Activated T-helper 2 cell treated with anti-CD3 and anti-CD28 coated beads, Interferon-gamma antibody, Interleukin-2, Interleukin-4, amounts not matched to agents 10 μg/mL and 5 μg/mL and 100 μg/mL, durations not matched to agents 14 hours and 24 hours and 36 hours (primary cell): ENCODE measurements around the gene NCKAP5. TPM values are rescaled to one million over a fixed set of nuclear protein-coding genes. Genes with fewer than 3 reads are reported as not detected.

Experiments used
- DNase-seq: peaks from one replicate; pipeline ENCODE4 v3.0.0; 2021; ENCODE audit warnings: low spot score
- H3K27ac Mint-ChIP-seq: one replicate; pipeline ENCODE4 v1.8.0; 2021; ENCODE audit warnings: mixed read lengths
- H3K27me3 Mint-ChIP-seq: one replicate; pipeline ENCODE4 v1.8.0; 2021; ENCODE audit warnings: low read depth, mixed read lengths
- H3K36me3 Mint-ChIP-seq: one replicate; pipeline ENCODE4 v1.8.0; 2021; ENCODE audit warnings: low read depth, mixed read lengths
- H3K4me1 Mint-ChIP-seq: one replicate; pipeline ENCODE4 v1.8.0; 2021; ENCODE audit warnings: low read depth, mixed read lengths
- H3K4me3 Mint-ChIP-seq: one replicate; pipeline ENCODE4 v1.8.0; 2021; ENCODE audit warnings: low read depth, mild to moderate bottlenecking, moderate library complexity, mixed read lengths
- H3K9me3 Mint-ChIP-seq: one replicate; pipeline ENCODE4 v1.8.0; 2021; ENCODE audit warnings: mixed read lengths
- intact Hi-C: fragments of 100-400 bp; cut with micrococcal nuclease; formaldehyde crosslinking; loops from one replicate; pipeline ENCODE4 v1.15.1; 2023
- total RNA-seq: library from RNA; stranded (reverse); gene quantifications from 2 replicates; pipeline ENCODE4 v1.2.3, GENCODE V29; 2022

The NCKAP5 gene
- total RNA-seq, 1 donor from 2014 or later: not detected

DNA sequence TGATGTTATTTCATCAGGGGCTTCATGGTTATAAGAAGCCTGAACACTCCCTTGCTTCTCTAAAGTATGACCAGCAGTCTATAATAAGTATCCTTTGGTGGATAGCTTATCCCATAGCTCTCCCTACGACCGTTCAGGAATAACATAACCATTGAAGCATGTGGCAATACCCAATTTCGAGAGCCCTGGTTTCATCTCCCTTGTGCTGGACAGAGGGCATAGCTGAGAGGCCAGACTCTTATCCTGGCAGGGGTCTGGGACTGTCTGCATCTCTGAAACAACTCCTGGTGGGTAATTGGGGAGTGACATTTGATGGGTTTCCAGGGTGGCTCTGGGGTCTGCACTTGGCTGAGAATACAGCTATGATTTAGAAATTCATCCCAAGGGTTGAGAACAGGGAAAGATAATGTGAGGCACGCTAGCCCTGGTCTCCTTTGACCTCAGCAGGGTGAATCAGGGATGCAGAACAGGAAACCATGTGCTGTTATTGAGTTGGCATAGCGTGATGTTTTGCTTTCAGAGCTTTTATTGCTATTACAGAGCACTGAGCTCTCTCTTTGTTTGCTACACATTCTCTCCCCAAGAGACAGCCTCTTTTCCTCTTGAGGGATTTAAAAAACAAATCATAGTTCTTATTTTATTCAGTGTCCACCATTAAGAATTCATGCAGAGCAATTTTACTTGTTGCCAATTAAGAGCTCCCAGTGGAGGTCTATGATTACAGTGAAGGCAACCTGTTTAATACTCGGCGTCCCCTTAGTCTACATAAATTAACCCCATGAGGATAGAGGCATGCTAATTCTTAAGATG lies 274.5 kb downstream of the NCKAP5 start:
- no peak overlapping the region for H3K4me3 Mint-ChIP-seq
- no peaks in the 10 kb centered on the region for H3K9me3 Mint-ChIP-seq
- no peak for DNase-seq
- intact Hi-C loops: no loop called here
- H3K27ac Mint-ChIP-seq: no peak overlapping the region
- H3K4me1 Mint-ChIP-seq: no peaks in the 10 kb centered on the region
- H3K27me3 Mint-ChIP-seq: no peaks in the 10 kb centered on the region
- no peaks in the 10 kb centered on the region for H3K36me3 Mint-ChIP-seq

DNA sequence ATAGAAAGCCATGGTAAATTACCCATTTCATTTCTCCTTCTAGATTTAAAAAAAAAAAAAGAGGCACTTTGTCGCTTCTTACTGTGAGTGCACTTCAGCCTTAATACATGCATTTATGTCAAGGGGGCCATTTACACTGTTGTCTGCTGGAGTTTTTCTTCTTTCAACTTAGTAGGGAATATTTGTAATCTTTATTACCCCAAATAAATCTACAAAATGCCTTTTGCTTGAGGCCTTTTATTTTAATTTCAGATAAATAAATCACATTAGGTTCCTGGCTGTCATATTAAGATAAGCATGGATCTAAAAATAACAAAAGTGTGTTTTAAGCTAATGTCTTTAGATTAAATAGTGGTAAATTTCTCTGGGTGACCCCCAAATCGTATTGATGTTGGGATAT lies 276.0 kb downstream of the NCKAP5 start:
- intact Hi-C loops: no loop called here
- DNase-seq: no peak
- Mint-ChIP-seq H3K4me1 (no peaks in the 10 kb centered on the region), H3K36me3 (no peaks in the 10 kb centered on the region), H3K27ac (no peak overlapping the region), H3K27me3 (no peaks in the 10 kb centered on the region), H3K9me3 (no peaks in the 10 kb centered on the region), H3K4me3 (no peak overlapping the region)

- H3K27ac Mint-ChIP-seq: no peak overlapping the region
- H3K9me3 Mint-ChIP-seq: peaks cover 3% of the 10 kb centered on the region
- no peaks in the 10 kb centered on the region for H3K4me1 Mint-ChIP-seq
- H3K36me3 Mint-ChIP-seq: no peaks in the 10 kb centered on the region
- H3K4me3 Mint-ChIP-seq: no peak overlapping the region
- intact Hi-C loops: no loop called here
- no peak for DNase-seq
- no peaks in the 10 kb centered on the region for H3K27me3 Mint-ChIP-seq
These were observed 280.6 kb downstream of the NCKAP5 start for GRCh38 chr2:133287709-133288108.

DNA sequence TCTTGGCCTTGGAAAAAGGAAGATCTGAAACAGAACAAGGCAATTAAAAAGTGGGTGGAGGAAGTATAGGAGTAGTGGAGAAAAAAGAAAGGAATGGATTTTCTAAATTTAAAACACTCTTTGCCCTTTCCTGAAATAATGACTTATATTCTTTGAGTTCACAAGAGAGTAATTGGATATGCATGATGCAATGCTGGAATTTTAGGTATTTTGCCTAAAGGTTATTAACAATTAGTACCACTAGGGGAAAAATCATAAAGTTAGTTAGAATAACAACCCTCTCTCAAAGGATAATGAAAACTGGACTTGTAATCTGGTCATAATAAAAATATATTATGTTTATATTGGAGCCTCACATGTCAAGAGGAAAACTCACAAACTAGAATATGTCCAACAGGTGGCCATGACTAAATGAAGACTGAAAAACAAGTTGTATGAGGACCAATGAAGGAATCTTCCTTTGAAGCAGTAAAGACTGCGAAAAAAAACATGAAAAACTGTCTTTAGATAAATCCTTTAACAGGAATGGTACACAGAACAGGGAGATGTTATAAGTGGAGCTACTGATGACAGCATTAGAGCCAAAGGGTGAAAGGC lies 281.8 kb downstream of the NCKAP5 start:
- H3K36me3 Mint-ChIP-seq: no peaks in the 10 kb centered on the region
- H3K9me3 Mint-ChIP-seq: peaks cover 3% of the 10 kb centered on the region
- H3K4me3 Mint-ChIP-seq: no peak overlapping the region
- no peaks in the 10 kb centered on the region for H3K4me1 Mint-ChIP-seq
- no peak for DNase-seq
- H3K27me3 Mint-ChIP-seq: no peaks in the 10 kb centered on the region
- H3K27ac Mint-ChIP-seq: no peak overlapping the region
- intact Hi-C loops: no loop called here

DNA sequence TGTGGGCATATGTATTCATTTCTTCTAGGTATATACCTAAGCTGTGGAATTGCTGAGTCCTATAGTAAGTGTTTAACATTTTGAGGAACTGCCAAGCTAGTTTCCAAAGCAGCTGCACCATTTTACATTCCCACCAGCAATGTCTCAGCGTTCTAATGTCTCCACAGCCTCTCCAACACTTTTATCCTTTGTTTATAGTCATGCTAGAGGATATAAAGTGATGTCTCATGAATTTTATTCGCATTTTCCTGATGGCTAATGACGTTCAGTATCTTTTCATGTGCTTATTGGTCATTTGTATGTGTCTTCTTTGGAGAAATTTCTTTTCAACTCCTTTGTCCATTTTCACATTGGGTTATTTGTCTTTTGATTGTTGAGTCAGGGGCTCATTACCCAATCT lies 295.2 kb downstream of the NCKAP5 start:
- Mint-ChIP-seq H3K27me3 (no peaks in the 10 kb centered on the region), H3K36me3 (no peaks in the 10 kb centered on the region), H3K9me3 (no peaks in the 10 kb centered on the region), H3K4me3 (no peak overlapping the region), H3K4me1 (no peaks in the 10 kb centered on the region), H3K27ac (no peak overlapping the region)
- no peak for DNase-seq
- intact Hi-C loops: no loop called here

- H3K4me1 Mint-ChIP-seq: no peaks in the 10 kb centered on the region
- H3K36me3 Mint-ChIP-seq: no peaks in the 10 kb centered on the region
- no peak overlapping the region for H3K27ac Mint-ChIP-seq
- DNase-seq: no peak
- no peaks in the 10 kb centered on the region for H3K9me3 Mint-ChIP-seq
- no peaks in the 10 kb centered on the region for H3K27me3 Mint-ChIP-seq
- intact Hi-C loops: no loop called here
- no peak overlapping the region for H3K4me3 Mint-ChIP-seq
These were observed 297.2 kb downstream of the NCKAP5 start for GRCh38 chr2:133271105-133271504.

- no peak overlapping the region for H3K4me3 Mint-ChIP-seq
- no peaks in the 10 kb centered on the region for H3K36me3 Mint-ChIP-seq
- H3K27me3 Mint-ChIP-seq: no peaks in the 10 kb centered on the region
- H3K9me3 Mint-ChIP-seq: no peaks in the 10 kb centered on the region
- no peaks in the 10 kb centered on the region for H3K4me1 Mint-ChIP-seq
- no peak for DNase-seq
- H3K27ac Mint-ChIP-seq: no peak overlapping the region
- intact Hi-C loops: no loop called here
These were observed 297.7 kb downstream of the NCKAP5 start for GRCh38 chr2:133270550-133270949.

GRCh38 chr2:133266926-133267590 lies 301.2 kb downstream of the NCKAP5 start:
- intact Hi-C loops: no loop called here
- Mint-ChIP-seq H3K4me3 (no peak overlapping the region), H3K36me3 (no peaks in the 10 kb centered on the region), H3K9me3 (no peaks in the 10 kb centered on the region), H3K4me1 (no peaks in the 10 kb centered on the region), H3K27me3 (peaks cover 5% of the 10 kb centered on the region), H3K27ac (no peak overlapping the region)
- DNase-seq: no peak

DNA sequence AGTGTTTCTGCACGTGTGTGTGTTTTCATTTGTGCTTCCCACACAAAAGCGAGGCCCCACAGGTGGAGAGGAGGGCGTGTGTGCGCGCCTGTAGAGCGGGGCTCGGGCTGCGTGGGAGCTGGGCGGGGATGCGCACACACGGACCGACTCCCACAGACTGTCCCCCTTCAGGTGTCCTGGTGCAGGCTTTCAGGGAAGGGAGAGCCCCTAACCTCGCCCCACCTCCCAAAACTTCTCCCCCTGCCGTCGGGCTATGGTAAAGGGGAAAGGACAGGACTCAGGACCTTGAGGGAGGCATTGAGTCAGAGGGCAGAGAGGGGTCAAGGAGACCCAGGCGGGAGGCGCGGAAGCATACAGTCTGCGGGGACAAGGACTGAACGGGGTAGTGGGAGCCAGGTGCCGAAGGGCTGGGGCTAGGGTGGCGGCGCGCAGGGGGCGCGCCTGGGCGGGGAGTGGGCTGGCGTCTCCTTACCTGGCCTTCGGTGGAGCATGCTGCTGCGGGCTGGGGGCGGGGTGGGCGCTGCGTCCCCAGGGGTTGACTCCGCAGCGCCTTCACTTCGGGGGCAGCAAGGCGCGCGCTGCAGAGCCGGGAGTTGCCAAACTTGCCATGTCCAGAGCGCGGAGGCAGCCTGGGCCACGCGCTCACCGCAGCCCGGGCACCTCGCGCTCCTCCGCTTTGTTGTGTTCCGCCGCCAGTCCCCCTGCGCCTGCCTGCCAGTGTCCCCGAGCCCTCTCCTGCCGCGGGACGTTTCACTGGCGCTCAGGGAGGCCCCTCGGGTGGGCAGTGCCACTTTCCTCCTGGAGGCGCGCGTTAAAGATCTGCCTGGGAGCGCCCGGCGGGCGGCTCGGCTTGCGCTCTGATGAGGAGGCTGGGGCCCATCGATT lies 302.0 kb downstream of the NCKAP5 start:
- H3K27me3 Mint-ChIP-seq: peaks cover 5% of the 10 kb centered on the region

GRCh38 chr2:133265432-133265949 lies 302.8 kb downstream of the NCKAP5 start:
- Mint-ChIP-seq H3K27ac (no peak overlapping the region), H3K9me3 (no peaks in the 10 kb centered on the region), H3K36me3 (no peaks in the 10 kb centered on the region), H3K27me3 (peaks cover 5% of the 10 kb centered on the region), H3K4me1 (no peaks in the 10 kb centered on the region), H3K4me3 (no peak overlapping the region)
- intact Hi-C loops: no loop called here
- DNase-seq: no peak

More for the DNA sequence above, 302.0 kb downstream of the NCKAP5 start:
- no peaks in the 10 kb centered on the region for H3K36me3 Mint-ChIP-seq
- no peaks in the 10 kb centered on the region for H3K9me3 Mint-ChIP-seq
- no peaks in the 10 kb centered on the region for H3K4me1 Mint-ChIP-seq
- DNase-seq: no peak
- intact Hi-C loops: no loop called here
- H3K27ac Mint-ChIP-seq: no peak overlapping the region
- no peak overlapping the region for H3K4me3 Mint-ChIP-seq

DNA sequence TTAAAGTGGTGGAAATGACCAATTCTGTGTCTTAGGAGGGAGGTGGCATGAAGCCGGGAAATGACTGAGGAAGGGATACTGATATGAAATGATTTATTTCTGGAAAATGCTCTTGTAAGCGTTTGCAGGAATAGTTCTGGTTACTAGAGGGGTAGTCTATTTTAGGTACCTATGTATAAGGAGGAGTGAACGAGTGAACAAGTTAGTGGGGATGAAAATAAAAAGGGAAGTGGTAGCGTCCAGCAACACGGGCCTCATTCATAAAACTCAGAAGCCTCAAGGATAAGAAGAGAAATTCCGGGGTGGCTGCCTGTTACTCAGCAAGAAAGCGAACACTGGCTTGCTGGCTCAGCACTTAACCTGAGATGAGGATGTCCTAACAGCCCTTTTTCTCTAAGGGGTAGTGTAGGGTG lies 303.3 kb downstream of the NCKAP5 start:
- intact Hi-C loops: no loop called here
- Mint-ChIP-seq H3K4me1 (no peaks in the 10 kb centered on the region), H3K36me3 (no peaks in the 10 kb centered on the region), H3K9me3 (no peaks in the 10 kb centered on the region), H3K4me3 (no peak overlapping the region), H3K27ac (no peak overlapping the region), H3K27me3 (peaks cover 5% of the 10 kb centered on the region)
- no peak for DNase-seq

- Mint-ChIP-seq H3K27me3 (peaks cover 5% of the 10 kb centered on the region), H3K36me3 (no peaks in the 10 kb centered on the region), H3K4me1 (no peaks in the 10 kb centered on the region), H3K9me3 (no peaks in the 10 kb centered on the region), H3K4me3 (no peak overlapping the region), H3K27ac (no peak overlapping the region)
- DNase-seq: no peak
- intact Hi-C loops: no loop called here
These were observed 305.4 kb downstream of the NCKAP5 start for GRCh38 chr2:133262893-133263292.
